Measurements from ENCODE around the gene LRCH2. TPM values are rescaled to one million over a fixed set of nuclear protein-coding genes. Genes with fewer than 3 reads are reported as not detected.
"Not testable (repeated sequence)": the region's sequence is repeated elsewhere in the genome, so short reads cannot be mapped to it uniquely, and the experiment has no call there.

Gene LRCH2
- total RNA-seq, 1 experiment from 2014 or later, result 3.1 TPM

DNA sequence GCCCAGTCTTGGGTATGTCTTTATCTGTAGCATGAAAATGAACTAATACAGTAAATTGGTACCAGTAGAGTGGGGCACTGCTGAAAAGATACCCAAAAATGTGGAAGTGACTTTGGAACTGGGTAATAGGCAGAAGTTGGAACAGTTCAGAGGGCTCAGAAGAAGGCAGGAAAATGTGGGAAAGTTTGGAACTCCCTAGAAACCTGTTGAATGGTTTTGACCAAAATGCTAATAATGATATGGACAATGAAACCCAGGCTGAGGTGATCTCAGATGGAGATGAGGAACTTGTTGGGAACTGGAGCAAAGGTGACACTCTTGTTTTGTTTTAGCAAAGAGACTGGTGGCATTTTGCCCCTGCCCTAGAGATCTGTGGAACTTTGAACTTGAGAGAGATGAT, 24.3 kb downstream of the LRCH2 start:
- not testable (repeated sequence) for DNase-seq (ENCODE audit: low read depth)

GRCh38 chrX:115204040-115204439, 29.9 kb downstream of the LRCH2 start:
- DNase-seq (ENCODE audit: low read depth), result no peak

DNA sequence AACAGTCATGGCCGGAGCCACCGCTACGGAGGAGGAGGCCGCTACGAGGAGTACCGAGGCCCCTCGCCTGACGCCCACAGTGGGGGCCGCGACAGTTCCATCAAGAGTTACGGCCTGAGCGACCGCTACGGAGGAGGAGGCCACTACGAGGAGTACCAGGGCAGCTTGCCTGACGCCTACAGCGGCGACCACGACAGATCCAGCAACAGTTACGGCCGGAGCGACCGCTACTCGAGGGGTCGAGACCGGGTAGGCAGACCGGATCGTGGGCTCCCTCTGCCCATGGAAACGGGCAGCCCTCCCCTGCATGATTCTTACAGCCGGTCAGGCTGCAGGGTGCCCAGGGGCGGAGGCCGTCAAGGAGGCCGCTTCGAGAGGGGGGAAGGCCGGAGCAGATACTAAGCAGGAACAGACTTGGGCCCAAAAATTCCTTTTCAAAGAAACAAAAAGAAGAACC, 41.6 kb downstream of the LRCH2 start:
- no peak for DNase-seq (ENCODE audit: low read depth)

- no peak for DNase-seq (ENCODE audit: low read depth)
These were observed 42.2 kb downstream of the LRCH2 start for GRCh38 chrX:115191490-115192243.

GRCh38 chrX:115190636-115191489, 43.0 kb downstream of the LRCH2 start:
- DNase-seq (ENCODE audit: low read depth), result no peak

DNA sequence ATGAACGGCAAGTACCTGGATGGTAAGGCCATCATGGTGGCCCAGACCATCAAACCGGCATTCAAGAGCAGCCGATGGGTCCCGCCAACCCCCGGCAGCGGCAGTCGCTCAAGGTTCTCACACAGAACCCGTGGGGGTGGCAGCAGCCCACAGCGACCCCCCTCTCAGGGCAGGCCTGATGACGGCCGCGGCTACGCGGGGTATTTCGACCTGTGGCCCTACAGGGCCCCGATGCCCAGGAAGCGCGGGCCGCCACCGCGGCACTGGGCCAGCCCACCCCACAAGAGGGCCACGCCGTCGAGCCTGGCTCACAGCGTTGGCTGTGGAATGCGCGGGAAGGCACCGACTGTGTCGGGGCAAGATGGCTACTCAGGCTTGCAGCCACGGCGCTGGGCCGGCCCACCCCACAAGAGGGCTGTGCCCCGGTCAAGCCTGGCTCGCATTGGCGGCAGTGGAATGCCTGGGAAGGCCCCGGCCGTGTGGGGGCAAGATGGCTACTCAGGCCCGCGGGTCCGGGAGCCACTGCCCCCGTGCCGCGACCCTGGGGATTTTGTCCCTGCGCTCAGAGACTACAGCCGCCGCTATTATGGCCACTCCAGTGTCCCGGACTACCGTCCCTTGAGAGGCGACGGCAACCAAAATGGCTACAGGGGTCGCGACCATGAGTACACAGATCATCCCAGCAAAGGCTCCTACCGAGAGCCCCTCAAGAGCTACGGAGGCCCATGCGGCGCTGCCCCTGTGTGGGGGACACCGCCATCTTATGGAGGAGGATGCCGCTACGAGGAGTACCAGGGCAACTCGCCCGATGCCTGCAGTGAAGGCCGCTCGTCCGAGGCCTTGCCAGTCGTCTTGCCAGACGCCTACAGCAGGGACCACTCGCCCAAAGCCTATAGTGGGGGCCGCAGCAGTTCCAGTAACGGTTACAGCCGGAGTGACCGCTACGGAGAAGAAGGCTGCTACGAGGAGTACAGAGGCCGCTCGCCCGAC, 44.0 kb downstream of the LRCH2 start:
- no peak for DNase-seq (ENCODE audit: low read depth)

GRCh38 chrX:115189110-115189509, 44.8 kb downstream of the LRCH2 start, which contains the start of gene RBMXL3:
RBMXL3 (plus strand) TSS chrX:115189410; CDS start chrX:115189442, 32 bp downstream.
- no peak for DNase-seq (ENCODE audit: low read depth)

GRCh38 chrX:115183980-115184379, 49.9 kb downstream of the LRCH2 start:
- no peak for DNase-seq (ENCODE audit: low read depth)

GRCh38 chrX:115178473-115178872, 55.4 kb downstream of the LRCH2 start:
- DNase-seq (ENCODE audit: low read depth), result no peak

- peak; percentile 7 for DNase-seq (ENCODE audit: low read depth)
These were observed 56.0 kb downstream of the LRCH2 start for GRCh38 chrX:115177932-115178331.

- DNase-seq (ENCODE audit: low read depth), result peak; percentile 50
These were observed 59.3 kb downstream of the LRCH2 start for GRCh38 chrX:115174548-115174947.

GRCh38 chrX:115173181-115173580, 60.7 kb downstream of the LRCH2 start:
- DNase-seq (ENCODE audit: low read depth), result no peak

DNA sequence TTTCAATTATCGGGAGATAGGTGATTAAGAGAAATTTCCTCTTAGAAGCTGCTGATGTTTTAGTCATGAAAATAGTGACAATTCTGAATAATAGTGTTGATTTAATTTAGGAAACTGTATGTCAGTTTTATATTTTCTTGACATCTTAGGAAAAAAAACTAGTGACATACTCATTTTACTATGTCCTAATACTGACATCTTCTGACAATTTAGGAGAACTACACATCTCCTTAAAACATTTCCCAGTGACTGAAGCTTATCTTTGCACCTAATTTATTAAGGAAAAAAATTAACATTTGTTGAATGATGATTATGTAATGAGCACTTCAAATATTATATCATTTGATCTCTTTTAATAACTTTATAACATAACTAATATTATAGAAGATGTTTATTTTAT, 86.7 kb downstream of the LRCH2 start:
- DNase-seq (ENCODE audit: low read depth), result peak; percentile 2

DNA sequence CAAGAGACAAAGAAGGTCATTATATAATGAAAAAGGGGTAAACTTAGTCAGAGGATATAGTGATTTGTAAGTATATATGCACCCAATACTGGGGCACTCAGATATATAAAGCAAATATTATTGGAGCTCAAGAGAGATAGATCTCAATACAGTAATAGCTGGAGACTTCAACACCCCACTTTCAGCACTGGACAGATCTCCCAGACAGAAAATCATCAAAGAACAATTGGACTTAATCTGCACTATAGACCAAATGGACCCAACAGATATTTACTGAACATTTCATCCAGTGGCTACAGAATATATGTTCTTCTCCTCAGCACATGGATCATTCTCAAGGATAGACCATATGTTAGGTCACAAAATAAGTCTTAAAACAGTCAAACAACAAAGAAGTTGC, 91.8 kb downstream of the LRCH2 start:
- no peak for DNase-seq (ENCODE audit: low read depth)

DNA sequence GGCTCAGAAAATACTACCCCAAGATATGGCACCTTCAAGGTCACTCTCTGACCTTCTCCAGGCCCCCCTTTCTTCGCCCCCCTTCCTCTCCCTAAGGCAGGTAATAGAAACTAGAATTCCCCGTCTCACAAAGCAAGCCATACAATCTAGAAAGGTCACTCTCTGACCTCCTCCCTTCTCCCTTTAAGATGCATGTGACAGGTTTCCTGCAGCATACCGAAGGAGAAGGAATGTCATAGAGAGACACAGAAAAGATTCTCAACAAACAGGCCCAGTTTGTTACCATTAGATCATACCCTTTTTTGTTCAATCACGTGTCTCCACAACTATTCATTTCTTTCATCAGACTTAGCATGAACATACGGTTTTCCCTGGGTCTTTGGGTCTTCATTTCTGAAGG, 95.9 kb downstream of the LRCH2 start:
- DNase-seq (ENCODE audit: low read depth), result no peak

DNA sequence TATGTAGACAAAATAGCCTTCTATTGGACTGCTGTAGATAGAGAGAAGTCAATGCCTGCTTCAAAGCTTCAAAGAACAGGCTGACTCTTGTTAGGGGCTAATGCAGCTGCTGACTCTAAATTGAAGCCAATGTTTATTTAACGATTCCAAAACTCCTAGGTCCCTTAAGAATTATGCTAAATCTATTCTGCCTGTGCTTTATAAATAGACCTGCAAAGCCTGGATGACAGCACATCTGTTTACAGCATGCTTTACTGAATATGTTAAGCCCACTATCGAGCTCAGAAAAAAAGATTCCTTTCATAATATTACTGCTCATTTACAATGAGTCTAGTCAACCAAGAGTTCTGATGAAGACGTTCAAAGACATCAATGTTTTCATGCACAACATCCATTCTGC, 99.5 kb downstream of the LRCH2 start:
- DNase-seq (ENCODE audit: low read depth), result no peak

DNA sequence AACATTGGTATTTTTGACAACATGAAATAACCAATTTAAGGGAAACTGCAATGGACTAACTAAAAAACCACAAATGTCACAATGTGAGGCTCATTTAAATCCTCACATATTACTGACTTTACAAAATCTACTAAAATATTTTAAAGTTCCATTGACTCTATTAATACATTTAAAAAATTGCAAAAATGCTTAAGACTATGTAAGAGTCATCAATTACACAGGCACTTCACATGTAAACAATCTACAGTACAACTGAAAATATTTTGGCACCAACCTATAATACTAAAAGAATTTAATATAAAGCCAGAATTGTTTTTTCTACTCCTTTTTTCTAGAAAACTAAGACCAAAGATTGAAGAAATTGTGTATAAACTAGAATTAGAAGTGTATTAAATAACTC, 121.5 kb downstream of the LRCH2 start:
- no peak for DNase-seq (ENCODE audit: low read depth)

DNA sequence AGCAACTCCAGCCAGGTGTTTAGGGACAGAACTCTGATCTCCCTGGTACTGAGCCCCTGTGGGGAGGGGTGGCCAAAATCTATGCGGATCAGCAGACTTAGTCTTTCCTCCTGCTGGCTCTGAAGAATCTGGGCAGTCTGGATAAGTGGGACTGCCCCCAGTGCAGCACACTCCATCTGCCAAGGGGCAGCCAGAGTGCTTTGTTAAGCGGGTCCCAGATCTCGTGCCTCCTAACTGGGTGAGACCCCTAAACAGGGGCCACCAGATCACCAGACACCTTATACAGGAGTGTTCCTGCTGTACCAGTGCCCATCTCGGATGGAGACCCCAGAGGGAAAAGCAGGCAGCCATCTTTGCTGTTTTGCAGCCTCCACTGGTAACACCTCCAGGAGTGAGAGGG, 135.0 kb downstream of the LRCH2 start:
- DNase-seq (ENCODE audit: low read depth), result no peak

DNA sequence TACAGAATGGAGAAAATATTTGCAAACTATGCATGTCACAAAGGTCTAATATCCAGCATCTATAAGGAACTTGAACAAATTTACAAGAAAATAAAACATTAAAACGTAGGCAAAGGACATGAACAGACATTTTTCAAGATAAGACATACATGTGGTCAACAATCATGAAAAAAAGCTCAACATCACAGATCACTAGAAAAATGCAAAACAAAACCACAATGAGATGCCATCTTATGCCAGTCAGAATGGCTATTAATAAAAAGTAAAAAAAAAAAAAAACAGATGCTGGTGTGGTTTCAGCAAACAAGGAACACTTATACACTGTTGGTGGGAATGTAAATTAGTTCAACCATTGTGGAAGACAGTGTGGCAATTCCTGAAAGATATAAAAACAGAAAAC, 140.7 kb downstream of the LRCH2 start:
- DNase-seq (ENCODE audit: low read depth), result no peak

- no peak for DNase-seq (ENCODE audit: low read depth)
These were observed 144.5 kb downstream of the LRCH2 start for GRCh38 chrX:115089419-115089818.

DNA sequence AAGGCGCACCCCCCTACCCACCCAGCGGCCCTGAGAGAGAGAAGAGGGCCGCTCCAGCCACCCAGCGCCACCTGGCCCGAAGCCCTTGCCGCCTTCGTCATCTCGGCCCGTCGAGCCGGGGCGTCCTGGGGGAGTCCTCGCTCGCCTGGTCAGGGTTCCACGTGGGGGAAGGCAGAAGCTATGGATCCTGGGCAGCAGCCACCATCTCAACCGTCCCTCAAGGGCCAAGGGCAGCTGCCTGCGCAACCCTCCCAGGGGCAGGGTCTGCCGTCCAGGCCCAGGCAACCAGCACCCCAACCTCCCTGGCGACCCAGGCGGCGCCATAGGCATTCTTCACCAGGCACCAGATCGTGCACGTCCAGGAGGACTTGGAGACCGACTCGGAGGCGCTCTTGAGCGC, 165.0 kb downstream of the LRCH2 start:
- no peak for DNase-seq (ENCODE audit: low read depth)

All from HT1080 (cell line).